Neural crest cell (in vitro differentiated cells): ENCODE data around the gene GARS1. TPM values are rescaled to one million over a fixed set of nuclear protein-coding genes. Genes with fewer than 3 reads are reported as not detected.

ENCODE experiments used
- DNase-seq: peaks from one replicate; pipeline ENCODE4 v3.0.0; 2021; ENCODE audit warnings: low read depth, mixed read lengths, low spot score
- H3K27ac Mint-ChIP-seq: one replicate; pipeline ENCODE4 v1.8.0; 2021; ENCODE audit warnings: mild to moderate bottlenecking, mixed read lengths; ENCODE audit not compliant: unreplicated experiment
- H3K27me3 Mint-ChIP-seq: 2 replicates; pipeline ENCODE4 v1.8.0; 2021; ENCODE audit warnings: low read depth, mild to moderate bottlenecking, mixed read lengths
- H3K36me3 Mint-ChIP-seq: 2 replicates; pipeline ENCODE4 v1.8.0; 2021; ENCODE audit warnings: low read depth, mild to moderate bottlenecking, mixed read lengths
- H3K4me1 Mint-ChIP-seq: 2 replicates; pipeline ENCODE4 v1.8.0; 2021; ENCODE audit warnings: mixed read lengths
- H3K4me3 Mint-ChIP-seq: one replicate; pipeline ENCODE4 v1.8.0; 2021; ENCODE audit warnings: mild to moderate bottlenecking, mixed read lengths
- H3K9me3 Mint-ChIP-seq: 2 replicates; pipeline ENCODE4 v1.8.0; 2021; ENCODE audit warnings: mixed read lengths
- CTCF ChIP-seq: fragments of 200-600 bp; sonication (generic); conservative IDR thresholded peaks from 2 replicates; pipeline ENCODE4 v1.5.0; 2021; ENCODE audit warnings: antibody characterized with exemption, mild to moderate bottlenecking
- total RNA-seq: library from RNA; stranded (reverse); gene quantifications from 2 replicates; pipeline ENCODE4 v1.2.1, GENCODE V29; 2021

Gene GARS1
- total RNA-seq, 1 donor from 2014 or later = 152 TPM

GRCh38 chr7:30594048-30594539, 584 bp upstream of the GARS1 start:
- TF ChIP-seq CTCF = no peak
- peaks cover 44% of the 10 kb centered on the region for H3K4me1 Mint-ChIP-seq
- peak overlapping the region; percentile 98 for H3K27ac Mint-ChIP-seq

GRCh38 chr7:30595436-30596013, 847 bp downstream of the GARS1 start:
- Mint-ChIP-seq H3K4me1 (peaks cover 45% of the 10 kb centered on the region), H3K9me3 (no peaks in the 10 kb centered on the region), H3K27ac (peak overlapping the region; percentile 98), H3K36me3 (peaks cover 13% of the 10 kb centered on the region), H3K27me3 (no peaks in the 10 kb centered on the region), H3K4me3 (peak overlapping the region; percentile 98)
- TF ChIP-seq CTCF = no peak
- DNase-seq = no peak

More at GRCh38 chr7:30594048-30594539, 584 bp upstream of the GARS1 start:
- H3K4me3 Mint-ChIP-seq = peak overlapping the region; percentile 98
- H3K36me3 Mint-ChIP-seq = peaks cover 8% of the 10 kb centered on the region
- peaks cover under 1% of the 10 kb centered on the region for H3K9me3 Mint-ChIP-seq
- no peak for DNase-seq
- H3K27me3 Mint-ChIP-seq = no peaks in the 10 kb centered on the region

- Mint-ChIP-seq H3K4me1 (peaks cover 45% of the 10 kb centered on the region), H3K36me3 (peaks cover 18% of the 10 kb centered on the region), H3K27me3 (no peaks in the 10 kb centered on the region), H3K9me3 (no peaks in the 10 kb centered on the region), H3K27ac (peak overlapping the region; percentile 98), H3K4me3 (peak overlapping the region; percentile 98)
- TF ChIP-seq CTCF = no peak
- no peak for DNase-seq
Measured at GRCh38 chr7:30596014-30596641, 1.4 kb downstream of the GARS1 start.

- Mint-ChIP-seq H3K4me3 (peak overlapping the region; percentile 98), H3K27me3 (no peaks in the 10 kb centered on the region), H3K4me1 (peaks cover 45% of the 10 kb centered on the region), H3K36me3 (peaks cover 22% of the 10 kb centered on the region), H3K27ac (peak overlapping the region; percentile 98), H3K9me3 (no peaks in the 10 kb centered on the region)
- TF ChIP-seq CTCF = no peak
- DNase-seq = no peak
Measured at GRCh38 chr7:30596721-30597120, 2.0 kb downstream of the GARS1 start.

GRCh38 chr7:30598121-30598876, 3.6 kb downstream of the GARS1 start:
- Mint-ChIP-seq H3K9me3 (no peaks in the 10 kb centered on the region), H3K4me3 (no peak overlapping the region), H3K36me3 (peaks cover 27% of the 10 kb centered on the region), H3K4me1 (peaks cover 41% of the 10 kb centered on the region), H3K27me3 (no peaks in the 10 kb centered on the region), H3K27ac (no peak overlapping the region)
- DNase-seq = no peak
- no peak for TF ChIP-seq CTCF
